ENCODE measurements around the gene DLGAP5.

The DLGAP5 gene

DNA sequence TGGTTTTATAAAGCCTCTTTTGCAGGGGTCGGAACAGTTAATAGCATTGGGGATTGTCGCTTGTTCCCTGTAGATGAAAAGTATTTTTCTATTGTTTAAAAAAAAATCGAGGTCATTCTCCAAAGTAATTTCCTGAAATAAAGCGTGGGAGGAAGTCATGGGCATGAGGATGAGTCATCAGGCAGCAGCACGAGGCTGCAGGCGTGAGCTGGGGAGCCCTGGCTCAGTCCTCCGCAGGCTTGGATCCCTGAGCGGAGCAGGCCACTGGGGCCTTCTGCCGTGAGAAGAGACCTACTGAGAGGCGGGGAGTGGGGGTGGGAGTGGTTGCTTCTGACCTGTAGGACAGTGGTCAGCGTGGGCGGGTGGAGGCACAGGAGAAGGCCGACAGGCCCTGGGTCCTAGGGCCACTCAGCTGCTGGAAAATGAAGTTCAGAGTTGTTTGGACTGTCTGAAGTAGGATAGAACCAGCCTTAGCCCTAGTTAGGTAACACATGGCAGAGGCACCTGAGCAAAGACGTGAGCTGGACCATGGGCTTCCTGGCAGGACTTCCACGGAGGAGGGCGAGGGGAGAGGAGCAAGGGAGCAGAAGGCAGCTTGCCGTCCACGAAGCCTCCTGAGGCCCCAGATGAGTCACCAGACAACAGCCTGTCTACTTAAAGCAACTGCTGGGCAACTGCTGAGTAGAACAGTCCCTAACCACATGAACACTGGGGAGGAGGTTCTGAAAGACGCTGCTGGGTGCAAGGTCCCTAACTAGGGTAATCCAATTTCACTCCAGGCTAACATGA is 83.4 kb downstream of the DLGAP5 start:
- peak; percentile 96 for DNase-seq

- no peak for DNase-seq
These were observed 85.4 kb downstream of the DLGAP5 start for GRCh38 chr14:55105991-55106390.

GRCh38 chr14:55103971-55104954 is 87.1 kb downstream of the DLGAP5 start:
- DNase-seq = peak; percentile 66

GRCh38 chr14:55103005-55103640 is 88.3 kb downstream of the DLGAP5 start:
- peak; percentile 63 for DNase-seq

GRCh38 chr14:55102141-55102621 is 89.2 kb downstream of the DLGAP5 start:
- peak; percentile 89 for DNase-seq

- no peak for DNase-seq
These were observed 89.7 kb downstream of the DLGAP5 start for GRCh38 chr14:55101698-55102097.

- peak; percentile 53 for DNase-seq
These were observed 91.6 kb downstream of the DLGAP5 start for GRCh38 chr14:55099756-55100155.

DNA sequence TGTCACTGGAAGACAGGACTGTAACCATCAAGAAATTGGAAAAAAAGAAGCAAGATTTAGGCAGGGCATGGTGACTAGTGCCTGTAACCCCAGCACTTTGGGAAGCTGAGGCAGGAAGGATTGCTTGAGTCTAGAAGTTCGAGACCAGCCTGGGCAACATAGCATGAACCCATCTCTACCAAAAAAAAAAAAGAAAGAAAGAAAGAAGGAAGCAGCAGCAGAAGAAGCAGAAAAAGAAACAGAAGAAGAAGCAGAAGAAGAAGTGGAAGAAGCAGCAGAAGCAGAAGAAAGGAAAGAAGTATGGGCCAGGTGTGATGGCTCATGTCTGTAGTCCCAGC is 92.9 kb downstream of the DLGAP5 start:
- DNase-seq = no peak

All from suppressor macrophage treated with lipopolysaccharide for 4 hours (primary cell).